GM18502 (cell line): ENCODE data around the gene C15orf62.
A peak's percentile ranks its signal among the peaks of the same experiment; 100 is the strongest.

Experiments used
- ATAC-seq: cut with Tn5 transposase; IDR thresholded peaks from one replicate; pipeline ENCODE4 v1.9.1; 2021; ENCODE audit warnings: mild to moderate bottlenecking; ENCODE audit not compliant: unreplicated experiment, poor library complexity

The C15orf62 gene

GRCh38 chr15:40754883-40755811, 14.6 kb upstream of the C15orf62 start, which contains the start of gene RMDN3:
Gene RMDN3 (minus strand): TSS chr15:40755254. CDS start chr15:40754783, 471 bp downstream.
- peak; percentile 86 for ATAC-seq

- no peak for ATAC-seq
Observed at GRCh38 chr15:40755812-40756208, 14.0 kb upstream of the C15orf62 start.

GRCh38 chr15:40756938-40757337, 12.8 kb upstream of the C15orf62 start:
- ATAC-seq = no peak

GRCh38 chr15:40759961-40760360, 9.8 kb upstream of the C15orf62 start:
- ATAC-seq = no peak

- ATAC-seq = no peak
Observed at GRCh38 chr15:40762919-40763800, 6.6 kb upstream of the C15orf62 start.

GRCh38 chr15:40763801-40764628, 5.8 kb upstream of the C15orf62 start, which contains the start of gene GCHFR:
Gene GCHFR (plus strand): TSS chr15:40764068. CDS start chr15:40764181, 113 bp downstream.
- ATAC-seq = peak; percentile 46

GRCh38 chr15:40764629-40765103, 5.1 kb upstream of the C15orf62 start:
- no peak for ATAC-seq

- ATAC-seq = no peak
Observed at GRCh38 chr15:40766194-40766815, 3.5 kb upstream of the C15orf62 start.

- no peak for ATAC-seq
Observed at GRCh38 chr15:40766906-40767837, 2.6 kb upstream of the C15orf62 start.

GRCh38 chr15:40767838-40768500, 1.8 kb upstream of the C15orf62 start:
- ATAC-seq = no peak

GRCh38 chr15:40768521-40769273, 1.1 kb upstream of the C15orf62 start:
- ATAC-seq = peak; percentile 10

GRCh38 chr15:40770147-40770721, 454 bp downstream of the C15orf62 start:
- ATAC-seq = no peak

GRCh38 chr15:40771242-40771641, 1.5 kb downstream of the C15orf62 start:
- ATAC-seq = no peak

- ATAC-seq = no peak
Observed at GRCh38 chr15:40772014-40772413, 2.2 kb downstream of the C15orf62 start.

GRCh38 chr15:40773496-40773895, 3.7 kb downstream of the C15orf62 start:
- no peak for ATAC-seq

- no peak for ATAC-seq
Observed at GRCh38 chr15:40773902-40774301, 4.1 kb downstream of the C15orf62 start.

- ATAC-seq = no peak
Observed at GRCh38 chr15:40775007-40775406, 5.2 kb downstream of the C15orf62 start.
